ENCODE data around the gene ZNF169.
"Not testable (repeated sequence)": the region's sequence is repeated elsewhere in the genome, so short reads cannot be mapped to it uniquely, and the experiment has no call there.

ZNF169 gene

GRCh38 chr9:94317949-94318657, 59.0 kb downstream of the ZNF169 start:
- H3K27me3 ChIP-seq: not testable (repeated sequence)

GRCh38 chr9:94322342-94322940, 63.3 kb downstream of the ZNF169 start:
- not testable (repeated sequence) for H3K4me1 ChIP-seq (ENCODE audit: control insufficient read depth in 1 of 2, insufficient read depth in 1 of 2, low read depth in 1 of 2, low read length in 1 of 2); H3K27ac ChIP-seq; H3K36me3 ChIP-seq; H3K27me3 ChIP-seq; H3K9me3 ChIP-seq; H3K4me3 ChIP-seq (ENCODE audit: low read depth in 1 of 2, low read length in 1 of 2)

More at GRCh38 chr9:94317949-94318657, 59.0 kb downstream of the ZNF169 start:
- H3K4me1 ChIP-seq (ENCODE audit: control insufficient read depth in 1 of 2, insufficient read depth in 1 of 2, low read depth in 1 of 2, low read length in 1 of 2); H3K36me3 ChIP-seq; H3K27ac ChIP-seq; H3K9me3 ChIP-seq; H3K4me3 ChIP-seq (ENCODE audit: low read depth in 1 of 2, low read length in 1 of 2): not testable (repeated sequence)

GRCh38 chr9:94323153-94323798, 64.2 kb downstream of the ZNF169 start:
- H3K27me3 ChIP-seq; H3K36me3 ChIP-seq; H3K4me1 ChIP-seq (ENCODE audit: control insufficient read depth in 1 of 2, insufficient read depth in 1 of 2, low read depth in 1 of 2, low read length in 1 of 2); H3K4me3 ChIP-seq (ENCODE audit: low read depth in 1 of 2, low read length in 1 of 2); H3K27ac ChIP-seq; H3K9me3 ChIP-seq: not testable (repeated sequence)

- not testable (repeated sequence) for H3K27ac ChIP-seq; H3K9me3 ChIP-seq; H3K4me1 ChIP-seq (ENCODE audit: control insufficient read depth in 1 of 2, insufficient read depth in 1 of 2, low read depth in 1 of 2, low read length in 1 of 2); H3K4me3 ChIP-seq (ENCODE audit: low read depth in 1 of 2, low read length in 1 of 2); H3K36me3 ChIP-seq; H3K27me3 ChIP-seq
Measured at GRCh38 chr9:94325583-94325982, 66.5 kb downstream of the ZNF169 start.

GRCh38 chr9:94328544-94328943, 69.4 kb downstream of the ZNF169 start, which contains the start of gene NUTM2F:
Gene NUTM2F (minus strand): TSS chr9:94328644. CDS start chr9:94328623, 21 bp downstream.
- H3K27ac ChIP-seq: peak within 1 kb of the TSS; percentile 68
- not testable (repeated sequence) for H3K4me3 ChIP-seq (ENCODE audit: low read depth in 1 of 2, low read length in 1 of 2); H3K27me3 ChIP-seq; H3K4me1 ChIP-seq (ENCODE audit: control insufficient read depth in 1 of 2, insufficient read depth in 1 of 2, low read depth in 1 of 2, low read length in 1 of 2); H3K9me3 ChIP-seq; H3K36me3 ChIP-seq

- H3K9me3 ChIP-seq; H3K27ac ChIP-seq; H3K4me3 ChIP-seq (ENCODE audit: low read depth in 1 of 2, low read length in 1 of 2); H3K27me3 ChIP-seq; H3K4me1 ChIP-seq (ENCODE audit: control insufficient read depth in 1 of 2, insufficient read depth in 1 of 2, low read depth in 1 of 2, low read length in 1 of 2); H3K36me3 ChIP-seq: not testable (repeated sequence)
Measured at GRCh38 chr9:94336445-94336844, 77.3 kb downstream of the ZNF169 start.

- H3K4me1 ChIP-seq (ENCODE audit: control insufficient read depth in 1 of 2, insufficient read depth in 1 of 2, low read depth in 1 of 2, low read length in 1 of 2); H3K36me3 ChIP-seq; H3K27me3 ChIP-seq; H3K4me3 ChIP-seq (ENCODE audit: low read depth in 1 of 2, low read length in 1 of 2); H3K27ac ChIP-seq; H3K9me3 ChIP-seq: not testable (repeated sequence)
Measured at GRCh38 chr9:94338723-94339122, 79.6 kb downstream of the ZNF169 start.

GRCh38 chr9:94339657-94340056, 80.6 kb downstream of the ZNF169 start:
- H3K27ac ChIP-seq; H3K4me1 ChIP-seq (ENCODE audit: control insufficient read depth in 1 of 2, insufficient read depth in 1 of 2, low read depth in 1 of 2, low read length in 1 of 2); H3K27me3 ChIP-seq; H3K4me3 ChIP-seq (ENCODE audit: low read depth in 1 of 2, low read length in 1 of 2); H3K9me3 ChIP-seq; H3K36me3 ChIP-seq: not testable (repeated sequence)

- H3K36me3 ChIP-seq; H3K4me1 ChIP-seq (ENCODE audit: control insufficient read depth in 1 of 2, insufficient read depth in 1 of 2, low read depth in 1 of 2, low read length in 1 of 2); H3K27ac ChIP-seq; H3K9me3 ChIP-seq; H3K4me3 ChIP-seq (ENCODE audit: low read depth in 1 of 2, low read length in 1 of 2); H3K27me3 ChIP-seq: not testable (repeated sequence)
Measured at GRCh38 chr9:94340750-94341149, 81.7 kb downstream of the ZNF169 start.

- not testable (repeated sequence) for H3K27ac ChIP-seq; H3K27me3 ChIP-seq; H3K4me1 ChIP-seq (ENCODE audit: control insufficient read depth in 1 of 2, insufficient read depth in 1 of 2, low read depth in 1 of 2, low read length in 1 of 2); H3K4me3 ChIP-seq (ENCODE audit: low read depth in 1 of 2, low read length in 1 of 2); H3K36me3 ChIP-seq; H3K9me3 ChIP-seq
Measured at GRCh38 chr9:94341703-94342102, 82.6 kb downstream of the ZNF169 start.

GRCh38 chr9:94347451-94347850, 88.4 kb downstream of the ZNF169 start:
- H3K27me3 ChIP-seq; H3K9me3 ChIP-seq; H3K36me3 ChIP-seq; H3K4me3 ChIP-seq (ENCODE audit: low read depth in 1 of 2, low read length in 1 of 2): not testable (repeated sequence)
- H3K27ac ChIP-seq: peak overlapping the region; percentile 69
- H3K4me1 ChIP-seq (ENCODE audit: control insufficient read depth in 1 of 2, insufficient read depth in 1 of 2, low read depth in 1 of 2, low read length in 1 of 2): peaks cover 12 to 14% of the 10 kb centered on the region in 2 experiments

GRCh38 chr9:94348754-94349153, 89.7 kb downstream of the ZNF169 start:
- not testable (repeated sequence) for H3K36me3 ChIP-seq; H3K9me3 ChIP-seq; H3K4me3 ChIP-seq (ENCODE audit: low read depth in 1 of 2, low read length in 1 of 2); H3K27me3 ChIP-seq; H3K27ac ChIP-seq
- H3K4me1 ChIP-seq (ENCODE audit: control insufficient read depth in 1 of 2, insufficient read depth in 1 of 2, low read depth in 1 of 2, low read length in 1 of 2): peaks cover 12 to 14% of the 10 kb centered on the region in 2 experiments

Measured in neutrophil (primary cell).